Endothelial cell of umbilical vein (primary cell): ENCODE data around the gene PTPRD. TPM values are rescaled to one million over a fixed set of nuclear protein-coding genes. Genes with fewer than 3 reads are reported as not detected.

ENCODE experiments used
- BruUV-seq: library from RNA; stranded (reverse); fragments of 400-500 nt; replicated peaks from 2 replicates; lab custom pipeline; 2021; lab: Mats Ljungman, UMichigan
- CTCF ChIA-PET: fragments of 300-600, 350-600 bp; sonication (Branson Sonifier 250); formaldehyde crosslinking; loops from one replicate; lab custom pipeline; 2021; ENCODE audit warnings: antibody characterized with exemption, inconsistent platforms; lab: Charles Lee
- POLR2A ChIA-PET: fragments of 300-600, 350-600 bp; sonication (Branson Sonifier 250); formaldehyde crosslinking; loops from one replicate; lab custom pipeline; 2021; ENCODE audit warnings: antibody characterized with exemption, inconsistent platforms; lab: Charles Lee
- DNase-seq: peaks from one replicate; pipeline ENCODE4 v3.0.0-alpha.2; 2011; ENCODE audit warnings: low read depth, low spot score
- FAIRE-seq: peaks from 2 replicates; lab custom pipeline; 2011; peaks lifted over from hg19 to GRCh38; lab: Jason Lieb, UNC
- H2AFZ ChIP-seq: 2 replicates; pipeline ENCODE4 v1.6.0; 2012; ENCODE audit warnings: low read depth, low read length, control low read depth, inconsistent platforms
- H3K27ac ChIP-seq: 2 replicates; pipeline ENCODE4 v1.5.1; 2011; ENCODE audit warnings: low read depth, mild to moderate bottlenecking, control low read depth, low read length, moderate library complexity; ENCODE audit not compliant: insufficient read depth
- H3K27me3 ChIP-seq, 2 experiments: 2 replicates each; pipeline versions ENCODE4 v1.6.0 to v1.6.1; 2011; ENCODE audit warnings: low read length in 2 of 2, mixed read lengths in 1 of 2; ENCODE audit not compliant: control insufficient read depth in 2 of 2, insufficient read depth in 2 of 2
- H3K36me3 ChIP-seq, 2 experiments: 2 replicates in 1 of 2; 3 replicates in 1 of 2; pipeline ENCODE4 v1.5.1; 2011; ENCODE audit warnings: low read length in 2 of 2, mild to moderate bottlenecking in 1 of 2, moderate library complexity in 1 of 2; ENCODE audit not compliant: control insufficient read depth in 2 of 2, insufficient read depth in 2 of 2; ENCODE audit errors: extremely low read depth in 1 of 2
- H3K4me1 ChIP-seq: 3 replicates; pipeline ENCODE4 v1.5.1; 2011; ENCODE audit warnings: mild to moderate bottlenecking, low read length; ENCODE audit not compliant: control insufficient read depth, insufficient read depth; ENCODE audit errors: extremely low read depth
- H3K4me2 ChIP-seq: 2 replicates; pipeline ENCODE4 v1.6.1; 2011; ENCODE audit warnings: low read length, control low read depth, mixed read lengths; ENCODE audit not compliant: insufficient read depth
- H3K4me3 ChIP-seq, 3 experiments: fragments of 200-600 bp in 1 of 3; sonication (generic), shearing (Covaris generic) in 1 of 3; replicated peaks in 1 of 3; 2 replicates each; pipeline ENCODE4 v1.5.1; 2011 to 2016; ENCODE audit warnings: control low read depth in 3 of 3, low read length in 3 of 3, mild to moderate bottlenecking in 2 of 3, inconsistent platforms in 1 of 3, low read depth in 1 of 3, moderate library complexity in 1 of 3; ENCODE audit not compliant: insufficient read depth in 1 of 3
- H3K79me2 ChIP-seq: 2 replicates; pipeline ENCODE4 v1.6.0; 2012; ENCODE audit warnings: low read length, inconsistent platforms; ENCODE audit not compliant: control insufficient read depth, insufficient read depth
- H3K9ac ChIP-seq: replicated peaks from 2 replicates; pipeline ENCODE3; 2011; ENCODE audit warnings: low read length, control low read depth; ENCODE audit not compliant: insufficient read depth; ENCODE audit errors: extremely low read depth
- H3K9me1 ChIP-seq: replicated peaks from 3 replicates; pipeline ENCODE4 v1.6.0; 2011; ENCODE audit warnings: mild to moderate bottlenecking, low read length; ENCODE audit not compliant: control insufficient read depth, insufficient read depth; ENCODE audit errors: extremely low read depth
- H3K9me3 ChIP-seq: replicated peaks from 2 replicates; pipeline ENCODE4 v1.5.1; 2012; ENCODE audit warnings: low read length, inconsistent platforms; ENCODE audit not compliant: control insufficient read depth, insufficient read depth
- H4K20me1 ChIP-seq: replicated peaks from 2 replicates; pipeline ENCODE3; 2011; ENCODE audit warnings: mild to moderate bottlenecking, low read length; ENCODE audit not compliant: control insufficient read depth, insufficient read depth; ENCODE audit errors: extremely low read depth
- EZH2 ChIP-seq: IDR thresholded peaks from 2 replicates; pipeline ENCODE4 v1.6.1; 2012; ENCODE audit warnings: borderline replicate concordance, low read depth, mild to moderate bottlenecking, moderate library complexity, low read length, inconsistent platforms; ENCODE audit not compliant: severe bottlenecking
- FOS ChIP-seq: IDR thresholded peaks from 2 replicates; pipeline ENCODE4 v1.6.1; 2011; ENCODE audit warnings: mild to moderate bottlenecking, low read length, moderate library complexity, borderline replicate concordance; ENCODE audit not compliant: insufficient read depth
- GATA2 ChIP-seq: IDR thresholded peaks from 2 replicates; pipeline ENCODE4 v1.7.0; 2011; ENCODE audit warnings: low read depth, mild to moderate bottlenecking, moderate library complexity, mixed read lengths, low read length; ENCODE audit not compliant: insufficient read length, insufficient read depth
- JUN ChIP-seq: IDR thresholded peaks from 2 replicates; pipeline ENCODE4 v1.6.1; 2011; ENCODE audit warnings: borderline replicate concordance, low read depth; ENCODE audit not compliant: insufficient read length, insufficient read depth
- MAX ChIP-seq: IDR thresholded peaks from 2 replicates; pipeline ENCODE4 v1.6.1; 2011; ENCODE audit not compliant: insufficient read depth, insufficient read length
- MYC ChIP-seq: IDR thresholded peaks from one replicate; pipeline ENCODE4 v1.6.1; 2011; ENCODE audit warnings: mild to moderate bottlenecking, low read depth, low read length
- POLR2A ChIP-seq: IDR thresholded peaks from 2 replicates; pipeline ENCODE4 v1.6.1; 2012; ENCODE audit warnings: low read depth, mild to moderate bottlenecking, control low read depth, low read length
- POLR2AphosphoS5 ChIP-seq: IDR thresholded peaks from 2 replicates; pipeline ENCODE4 v1.6.1; 2012; ENCODE audit warnings: low read depth, mild to moderate bottlenecking, control low read depth, low read length, moderate library complexity; ENCODE audit not compliant: insufficient read depth
- dilution Hi-C: fragments of 300-500 bp; cut with MboI; formaldehyde crosslinking; loops from one replicate; pipeline ENCODE4 v1.15.0; 2019; ENCODE audit warnings: low sequenced_read_pairs; ENCODE audit not compliant: extremely low pct_ligation_motif_present
- intact Hi-C: fragments of 100-400 bp; cut with micrococcal nuclease; formaldehyde crosslinking; loops from one replicate; pipeline ENCODE4 v1.10.0; 2022
- polyA plus RNA-seq, 4 experiments: library from polyadenylated mRNA; depleted of rRNA in 3 of 4; stranded (reverse) in 3 of 4; unstranded in 1 of 4; fragments of >200 nt; gene quantifications; 2 replicates each; pipeline versions ENCODE4 v1.2.1 to v1.2.3, GENCODE V29; 2011 to 2012; ENCODE audit warnings: missing spikeins in 1 of 4
- total RNA-seq: library from RNA; stranded (reverse); gene quantifications from 2 replicates; pipeline ENCODE4 v1.2.3, GENCODE V29; 2021
- TF ChIP-seq, protein P1 (sequence below), 2 donors: IDR thresholded peaks; 1 replicate in 1 of 2; 2 replicates in 1 of 2; pipeline ENCODE4 v1.5.1; 2011; ENCODE audit warnings: low read length in 2 of 2, mild to moderate bottlenecking in 2 of 2, moderate library complexity in 2 of 2, control low read depth in 1 of 2, inconsistent platforms in 1 of 2, low read depth in 1 of 2; ENCODE audit not compliant: insufficient read depth in 1 of 2; ENCODE audit errors: extremely low read depth in 1 of 2

Gene PTPRD
- total and polyA plus RNA-seq, 2 donors (not counting 3 experiments of a cell fraction or from before 2014, with no cell fraction given): 5.5 to 5.7 TPM

DNA sequence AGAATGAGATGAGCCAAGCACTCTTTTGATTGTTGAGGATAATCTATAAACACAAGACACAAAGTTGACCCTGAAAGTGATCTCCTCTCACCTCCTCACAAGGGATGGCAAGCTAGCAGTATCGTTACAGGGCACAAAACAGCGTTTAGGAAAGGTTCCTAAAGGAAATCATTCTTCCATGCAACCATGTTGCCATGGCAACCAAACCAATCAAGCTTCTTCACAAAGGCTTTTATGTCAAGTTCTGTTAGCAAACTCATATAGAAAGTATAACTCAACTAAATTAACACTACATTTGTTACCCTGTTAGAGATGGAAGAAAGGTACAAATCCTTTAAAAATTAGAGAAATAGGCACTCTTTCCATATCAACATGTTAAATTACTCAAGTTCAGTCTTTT lies 1796.4 kb downstream of the PTPRD start:
- no peak for TF ChIP-seq POLR2AphosphoS5
- TF ChIP-seq, protein P1, sequence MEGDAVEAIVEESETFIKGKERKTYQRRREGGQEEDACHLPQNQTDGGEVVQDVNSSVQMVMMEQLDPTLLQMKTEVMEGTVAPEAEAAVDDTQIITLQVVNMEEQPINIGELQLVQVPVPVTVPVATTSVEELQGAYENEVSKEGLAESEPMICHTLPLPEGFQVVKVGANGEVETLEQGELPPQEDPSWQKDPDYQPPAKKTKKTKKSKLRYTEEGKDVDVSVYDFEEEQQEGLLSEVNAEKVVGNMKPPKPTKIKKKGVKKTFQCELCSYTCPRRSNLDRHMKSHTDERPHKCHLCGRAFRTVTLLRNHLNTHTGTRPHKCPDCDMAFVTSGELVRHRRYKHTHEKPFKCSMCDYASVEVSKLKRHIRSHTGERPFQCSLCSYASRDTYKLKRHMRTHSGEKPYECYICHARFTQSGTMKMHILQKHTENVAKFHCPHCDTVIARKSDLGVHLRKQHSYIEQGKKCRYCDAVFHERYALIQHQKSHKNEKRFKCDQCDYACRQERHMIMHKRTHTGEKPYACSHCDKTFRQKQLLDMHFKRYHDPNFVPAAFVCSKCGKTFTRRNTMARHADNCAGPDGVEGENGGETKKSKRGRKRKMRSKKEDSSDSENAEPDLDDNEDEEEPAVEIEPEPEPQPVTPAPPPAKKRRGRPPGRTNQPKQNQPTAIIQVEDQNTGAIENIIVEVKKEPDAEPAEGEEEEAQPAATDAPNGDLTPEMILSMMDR (IDR thresholded peaks at IDR 0.05; ENCODE audit: extremely low read depth in 1 of 2, insufficient read depth in 1 of 2, low read depth in 1 of 2, low read length in 2 of 2): no peak
- TF ChIP-seq GATA2: no peak
- TF ChIP-seq MYC: no peak
- no peak for TF ChIP-seq JUN
- TF ChIP-seq EZH2: no peak
- no peak for TF ChIP-seq POLR2A
- TF ChIP-seq FOS: no peak
- TF ChIP-seq MAX: no peak
- no peak for FAIRE-seq
- dilution Hi-C loops: no loop called here

More for the DNA sequence above, 1796.4 kb downstream of the PTPRD start:
- Histone ChIP-seq H3K4me1 (no peaks in the 10 kb centered on the region), H4K20me1 (no peaks in the 10 kb centered on the region), H2AFZ (no peak overlapping the region), H3K9me3 (no peaks in the 10 kb centered on the region), H3K4me2 (no peak overlapping the region), H3K9me1 (no peaks in the 10 kb centered on the region), H3K9ac (no peak overlapping the region), H3K36me3 (no peaks in the 10 kb centered on the region), H3K79me2 (no peaks in the 10 kb centered on the region), H3K27me3 (no peaks in the 10 kb centered on the region), H3K27ac (no peak overlapping the region), H3K4me3 (no peak overlapping the region)
- POLR2A ChIA-PET: no interaction called here
- DNase-seq: no peak
- no TSS peak for BruUV-seq
- intact Hi-C loops: no loop called here
- CTCF ChIA-PET: no interaction called here
